Activated CD4-positive, alpha-beta T cell treated with anti-CD3 and anti-CD28 coated beads, Interleukin-2, amount 50 U/mL, for 4 hours (primary cell): ENCODE results near the gene LPAR2.

Experiments used
- DNase-seq, 2 experiments: peaks; one replicate each; pipeline ENCODE4 v3.0.0-alpha.2; 2020

The LPAR2 gene

GRCh38 chr19:19652482-19653295 lies 24.7 kb upstream of the LPAR2 start:
- no peak for DNase-seq

DNA sequence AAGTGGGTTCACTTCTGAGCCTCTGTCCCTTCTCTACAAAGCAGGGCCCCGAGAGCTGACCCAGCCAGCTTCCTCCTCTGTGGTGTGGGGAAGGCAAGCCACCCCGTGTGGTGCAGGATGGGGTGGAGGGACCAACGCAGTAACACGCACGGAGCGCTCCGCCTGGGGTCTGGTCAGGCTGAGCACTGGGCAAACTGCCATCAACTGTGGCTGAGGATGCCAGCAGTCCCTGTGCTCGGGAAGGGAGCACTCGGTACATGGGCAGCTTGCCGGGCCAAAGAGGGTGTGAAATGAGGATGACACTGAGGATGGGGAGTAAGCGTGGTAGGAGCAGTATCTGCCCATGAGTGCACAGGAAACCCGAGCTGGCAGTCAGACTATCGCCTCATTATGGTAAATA lies 23.1 kb upstream of the LPAR2 start:
- no peak for DNase-seq

DNA sequence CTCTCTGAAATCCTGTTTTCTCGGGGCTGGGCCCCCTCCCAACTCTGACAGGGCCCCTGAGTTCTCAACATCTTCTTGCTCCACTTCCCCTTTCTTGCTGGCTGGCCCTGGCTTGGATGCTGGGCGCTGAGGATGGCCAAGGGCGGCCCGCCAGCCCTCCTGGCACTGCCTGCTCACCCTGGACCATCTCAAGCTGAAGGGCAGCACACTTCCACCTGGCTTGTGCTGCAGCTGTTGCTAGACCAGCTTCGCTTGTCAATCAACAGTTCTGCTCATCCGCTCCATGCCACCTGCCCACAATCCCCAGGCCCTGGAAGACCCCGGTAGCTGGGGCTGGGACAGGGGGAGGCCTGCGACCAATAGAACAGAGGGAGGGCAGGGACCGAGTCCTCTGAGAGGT lies 22.3 kb upstream of the LPAR2 start:
- no peak for DNase-seq

DNA sequence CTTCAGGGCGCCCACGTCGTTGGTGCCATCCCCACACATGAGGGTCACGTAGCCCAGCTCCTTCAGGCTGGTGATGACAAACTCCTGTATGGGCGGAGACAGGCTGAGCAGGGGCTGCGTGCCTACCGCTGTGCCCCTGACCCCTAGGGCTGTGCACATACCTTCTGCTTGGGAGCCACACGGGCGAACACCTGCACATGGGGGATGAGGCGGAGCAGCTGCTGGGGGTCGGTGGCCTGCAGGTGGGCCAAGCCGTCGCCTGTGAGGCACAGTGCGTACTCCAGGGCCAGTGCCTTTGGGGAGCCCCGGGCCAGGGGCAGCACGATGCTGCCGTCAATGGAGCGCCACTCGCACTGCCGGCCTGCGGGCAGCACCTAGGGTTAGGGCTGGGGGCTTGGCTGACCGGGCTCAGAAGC lies 21.6 kb upstream of the LPAR2 start:
- no peak for DNase-seq

DNA sequence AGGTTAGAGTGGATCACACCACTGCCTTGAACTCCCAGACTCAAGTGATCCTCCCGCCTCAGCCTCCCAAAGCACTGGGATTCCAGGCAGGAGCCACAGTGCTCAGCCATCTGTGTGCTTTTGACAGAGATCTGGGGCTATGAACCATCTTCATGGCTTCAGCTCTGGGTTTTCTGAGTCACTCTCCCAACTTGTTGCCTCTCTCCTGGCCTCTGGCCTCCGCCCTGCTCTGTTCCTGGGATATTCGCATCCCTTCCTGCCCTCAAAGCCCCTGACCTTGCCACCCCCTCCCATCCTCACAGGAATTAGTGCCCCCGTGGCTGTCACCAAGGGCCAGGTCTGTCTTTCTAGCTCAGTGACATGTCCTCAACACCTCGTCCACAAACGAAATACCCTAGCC lies 21.1 kb upstream of the LPAR2 start:
- no peak for DNase-seq

GRCh38 chr19:19647037-19647835 lies 19.2 kb upstream of the LPAR2 start:
- no peak for DNase-seq

DNA sequence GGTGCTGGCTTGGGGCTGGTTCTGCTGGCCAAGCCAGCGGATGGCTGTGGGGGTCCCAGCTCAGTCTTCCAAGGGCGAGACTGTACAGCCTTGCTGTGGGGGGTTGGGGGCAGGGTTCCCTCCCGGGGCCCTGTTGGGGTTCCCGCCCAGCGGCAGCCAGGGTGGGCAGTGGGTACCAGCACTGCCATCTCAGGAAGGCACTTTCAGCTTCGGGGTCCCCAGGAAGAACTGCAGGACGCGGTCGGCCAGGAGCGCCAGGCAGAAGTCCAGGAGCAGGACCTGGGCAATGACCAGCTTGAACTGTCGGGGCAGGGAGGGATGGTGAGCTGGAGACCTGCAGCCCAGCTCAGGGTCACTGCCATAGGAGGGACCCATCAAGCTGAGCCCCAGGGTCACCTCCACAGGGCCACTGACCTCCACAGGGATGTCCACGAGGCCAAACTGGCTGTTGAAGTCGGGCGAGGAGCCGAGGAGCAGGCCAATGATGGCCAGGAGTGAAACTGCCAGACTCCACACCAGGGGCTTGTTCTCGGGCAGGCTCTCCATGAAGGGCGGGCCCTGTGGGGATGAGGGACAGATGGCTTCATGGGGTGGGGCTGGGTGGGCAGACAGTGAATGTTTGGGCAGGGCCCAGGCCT lies 17.3 kb upstream of the LPAR2 start:
- no peak for DNase-seq

DNA sequence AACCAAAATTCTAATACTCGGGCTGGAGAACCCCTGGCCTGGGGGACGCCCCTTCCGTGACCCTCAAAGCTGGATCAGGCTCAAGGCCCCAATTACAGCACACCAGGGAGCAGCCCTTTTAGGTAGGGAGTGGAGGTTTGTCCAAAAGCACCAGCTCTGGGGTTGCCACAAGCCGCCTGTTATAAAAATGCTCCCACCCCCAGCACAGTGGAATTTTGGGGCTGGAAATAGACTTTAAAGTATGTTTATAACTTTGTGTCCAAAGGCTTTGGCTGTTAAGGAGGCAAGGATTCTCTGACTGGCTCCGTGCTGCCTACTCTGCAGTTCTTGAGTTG lies 16.0 kb upstream of the LPAR2 start:
- no peak for DNase-seq

GRCh38 chr19:19643158-19644053 lies 15.4 kb upstream of the LPAR2 start, which contains the start of gene GMIP:
GMIP (minus strand) TSS chr19:19643657; CDS start chr19:19643529, 128 bp downstream.
- peak; percentile 82 to 84 for DNase-seq

GRCh38 chr19:19642506-19643157 lies 14.6 kb upstream of the LPAR2 start:
- peak; percentile 32 to 47 for DNase-seq

- DNase-seq: no peak
These were observed 9.7 kb upstream of the LPAR2 start for GRCh38 chr19:19637523-19638251.

- no peak for DNase-seq
These were observed 9.1 kb upstream of the LPAR2 start for GRCh38 chr19:19637186-19637522.

GRCh38 chr19:19636573-19637185 lies 8.7 kb upstream of the LPAR2 start:
- DNase-seq: no peak

DNA sequence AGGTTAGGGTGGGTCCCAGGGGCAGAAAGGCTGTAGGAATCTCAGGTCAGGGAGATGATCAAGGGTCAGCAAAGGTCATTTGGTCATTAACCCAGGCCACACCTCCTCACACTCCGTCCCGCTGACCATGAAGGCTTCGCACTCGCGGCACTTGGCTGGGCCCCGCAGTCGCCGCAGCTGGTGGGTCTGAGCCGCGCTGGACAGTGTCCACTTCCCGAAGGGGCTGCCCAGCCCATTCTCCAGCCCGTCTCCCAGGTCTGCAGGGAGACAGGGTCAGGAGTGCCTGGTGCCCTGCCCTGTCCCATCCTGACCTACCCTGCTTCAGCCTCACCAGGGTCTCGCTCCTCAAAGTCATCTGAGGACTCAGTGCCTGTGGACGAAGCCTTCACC lies 7.3 kb upstream of the LPAR2 start:
- DNase-seq: no peak

DNA sequence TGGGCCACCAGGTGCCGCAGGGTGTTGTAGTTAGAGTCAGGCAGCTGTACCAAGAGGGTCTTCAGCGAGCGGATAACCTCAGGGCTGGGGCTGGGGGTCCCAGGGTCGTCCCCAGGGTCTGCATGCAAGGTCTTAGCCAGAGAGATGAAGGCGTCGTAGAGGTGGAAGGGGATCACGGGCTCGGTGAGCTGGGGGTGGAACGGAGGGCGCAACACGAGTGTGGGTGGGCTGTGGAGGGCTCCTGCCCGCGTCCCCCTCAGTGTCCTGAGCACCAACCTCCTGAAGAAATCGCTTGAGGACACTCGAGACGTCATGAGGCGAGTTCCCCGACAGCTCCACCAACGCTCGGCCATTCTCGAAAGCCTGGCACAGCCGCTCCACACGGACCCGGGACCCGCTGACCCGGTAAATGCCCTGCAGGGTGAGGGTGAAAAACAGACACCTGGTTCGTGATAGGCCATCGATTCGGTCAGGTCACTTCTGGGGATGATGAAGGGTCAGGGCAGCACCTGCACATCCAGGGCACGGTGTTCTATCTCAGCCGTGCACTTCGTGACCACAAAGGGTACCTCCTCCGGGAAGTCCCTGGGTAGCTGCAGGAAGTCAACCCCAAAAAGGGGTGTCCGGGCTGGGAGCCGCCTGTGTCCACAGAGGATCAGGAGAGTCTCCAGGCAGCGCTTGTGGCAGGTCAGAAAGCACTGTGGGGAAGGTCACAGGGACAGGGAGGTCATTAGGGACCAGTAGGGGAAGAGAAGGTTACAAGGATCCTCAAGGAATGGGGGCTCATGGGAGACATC lies 6.7 kb upstream of the LPAR2 start:
- DNase-seq: no peak

- no peak for DNase-seq
These were observed 5.9 kb upstream of the LPAR2 start for GRCh38 chr19:19633711-19634515.

DNA sequence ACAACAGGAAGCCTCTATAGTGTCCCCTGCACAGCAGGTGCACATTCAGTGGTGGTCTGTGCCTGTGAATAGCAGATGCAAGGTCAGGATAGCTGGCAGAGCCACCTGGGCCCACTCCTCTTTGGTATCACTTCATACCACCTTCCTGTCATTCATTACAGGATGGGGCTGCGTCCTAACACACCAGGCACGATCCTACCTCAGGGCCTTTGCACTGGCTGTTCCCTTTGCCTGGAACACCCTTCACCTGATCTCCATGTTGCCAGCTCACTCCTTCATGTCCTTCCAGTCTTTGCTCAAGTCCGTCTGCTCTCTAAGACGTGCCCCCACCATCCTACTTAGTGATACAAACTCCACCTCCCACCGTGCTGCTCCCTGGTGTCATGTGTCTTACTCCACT lies 4.6 kb upstream of the LPAR2 start:
- DNase-seq: no peak

DNA sequence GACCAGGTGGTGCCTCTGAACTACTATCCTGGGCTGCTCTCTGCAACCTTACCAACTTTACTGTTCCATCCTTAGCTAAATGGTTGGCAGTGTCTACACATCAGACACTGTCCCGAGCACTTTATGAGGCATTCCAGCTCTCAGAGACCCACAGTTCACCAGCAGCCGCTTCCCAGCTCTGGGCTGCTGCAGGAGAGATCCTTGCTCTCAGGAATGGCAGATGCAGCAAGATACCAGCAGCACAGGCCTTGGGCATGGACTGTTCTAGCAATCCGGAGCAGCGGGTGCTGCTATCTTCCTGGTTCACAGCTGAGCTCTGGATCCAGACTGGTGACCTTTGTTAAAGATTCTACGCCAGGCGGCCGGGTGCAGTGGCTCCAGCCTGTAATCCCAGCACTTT lies 3.3 kb upstream of the LPAR2 start:
- no peak for DNase-seq

GRCh38 chr19:19630426-19630825 lies 2.4 kb upstream of the LPAR2 start:
- DNase-seq: no peak

DNA sequence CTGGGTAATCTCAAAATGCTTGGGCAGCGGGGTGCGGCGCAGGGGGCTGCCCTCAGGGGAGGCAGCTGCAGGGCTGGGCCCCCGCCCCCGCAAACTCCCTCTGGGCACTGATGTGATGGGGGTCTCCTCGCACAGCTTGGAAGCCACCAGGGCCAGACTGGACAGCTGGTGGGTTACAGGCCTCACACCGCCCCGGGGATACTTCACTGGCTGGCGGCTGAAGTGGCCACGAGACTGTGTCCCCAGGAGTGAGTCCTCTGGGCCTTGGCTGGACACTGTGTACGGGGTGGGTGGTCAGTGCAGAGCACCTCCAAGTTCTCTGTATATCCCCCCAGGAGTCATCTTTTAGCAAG lies 2.0 kb upstream of the LPAR2 start:
- no peak for DNase-seq
